GM18505 (cell line): ENCODE results near the gene ANKRD17.

ENCODE experiments used
- ATAC-seq: cut with Tn5 transposase; IDR thresholded peaks from one replicate; pipeline ENCODE4 v1.9.1; 2021; ENCODE audit not compliant: unreplicated experiment
- POLR2A ChIP-seq: IDR thresholded peaks from 4 replicates; pipeline ENCODE4 v1.6.1; 2011; ENCODE audit warnings: borderline replicate concordance; ENCODE audit not compliant: insufficient read depth, insufficient read length; ENCODE audit errors: extremely low read depth

ANKRD17 gene

DNA sequence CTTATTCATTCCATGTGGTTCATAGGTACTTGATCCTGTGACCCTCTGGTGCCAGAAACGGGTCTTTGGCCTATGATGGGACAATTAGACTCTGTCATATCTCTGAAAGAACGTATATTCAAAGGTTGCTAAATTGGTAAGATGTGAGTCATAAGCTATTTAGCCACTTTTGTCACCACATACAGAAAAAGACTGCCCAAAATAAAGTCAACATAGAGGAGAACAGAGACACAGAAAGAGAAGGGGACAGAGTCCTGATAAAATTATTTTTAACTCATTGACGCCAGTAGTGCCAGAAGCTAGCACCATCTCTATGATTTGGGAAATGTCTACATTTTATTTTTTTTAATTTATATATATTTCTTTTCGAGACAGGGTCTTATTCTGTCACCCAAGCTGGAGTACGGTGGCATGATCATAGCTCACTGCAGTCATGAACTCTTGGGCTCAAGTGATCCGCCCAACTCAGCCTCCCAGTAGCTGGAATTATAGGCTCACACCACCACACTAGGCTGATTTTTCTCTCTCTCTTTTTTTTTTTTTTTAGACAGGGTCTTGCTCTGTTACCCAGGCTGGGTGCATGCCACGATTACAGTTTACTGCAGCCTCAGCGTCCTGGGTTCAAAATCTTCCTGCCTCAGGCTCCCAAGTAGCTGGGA lies 96.9 kb downstream of the ANKRD17 start:
- ATAC-seq = no peak

DNA sequence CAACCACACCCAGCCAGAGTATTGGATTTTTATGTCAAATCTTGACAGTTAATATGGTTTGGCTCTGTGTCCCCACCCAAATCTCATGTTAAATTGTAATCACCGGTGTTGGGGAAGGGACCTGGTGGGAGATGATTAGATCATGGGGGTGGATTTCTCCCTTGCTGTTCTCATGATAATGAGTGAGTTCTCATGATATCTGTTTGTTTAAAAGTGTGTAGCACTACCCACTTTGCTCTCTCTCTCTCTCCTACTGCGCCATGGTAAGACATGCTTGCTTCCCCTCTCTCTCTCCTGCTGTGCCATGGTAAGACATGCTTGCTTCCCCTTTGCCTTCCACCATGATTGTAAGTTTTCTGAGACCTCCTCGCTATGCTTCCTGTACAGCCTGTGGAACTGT lies 102.2 kb downstream of the ANKRD17 start:
- no peak for ATAC-seq
- no peak for TF ChIP-seq POLR2A

More for the DNA sequence above, 96.9 kb downstream of the ANKRD17 start:
- TF ChIP-seq POLR2A = no peak

DNA sequence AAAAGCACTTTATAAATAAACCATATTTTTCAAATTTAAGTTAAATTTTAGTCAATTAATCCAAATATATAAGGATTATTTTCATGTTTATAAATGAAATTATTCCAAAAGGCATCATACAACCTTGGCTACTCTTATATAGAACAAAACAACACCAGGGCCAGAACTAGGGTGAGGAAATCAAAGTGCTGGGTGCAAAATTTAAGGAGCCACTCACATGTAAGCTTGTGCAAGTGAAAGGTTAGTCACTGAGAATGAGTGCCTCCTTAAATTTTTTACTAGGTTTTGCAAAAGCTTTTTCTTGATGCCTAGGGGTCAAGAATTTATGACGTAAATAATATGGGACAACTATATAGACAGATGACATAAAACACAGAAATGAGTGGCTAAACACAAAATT lies 105.7 kb downstream of the ANKRD17 start:
- TF ChIP-seq POLR2A = no peak
- ATAC-seq = no peak

DNA sequence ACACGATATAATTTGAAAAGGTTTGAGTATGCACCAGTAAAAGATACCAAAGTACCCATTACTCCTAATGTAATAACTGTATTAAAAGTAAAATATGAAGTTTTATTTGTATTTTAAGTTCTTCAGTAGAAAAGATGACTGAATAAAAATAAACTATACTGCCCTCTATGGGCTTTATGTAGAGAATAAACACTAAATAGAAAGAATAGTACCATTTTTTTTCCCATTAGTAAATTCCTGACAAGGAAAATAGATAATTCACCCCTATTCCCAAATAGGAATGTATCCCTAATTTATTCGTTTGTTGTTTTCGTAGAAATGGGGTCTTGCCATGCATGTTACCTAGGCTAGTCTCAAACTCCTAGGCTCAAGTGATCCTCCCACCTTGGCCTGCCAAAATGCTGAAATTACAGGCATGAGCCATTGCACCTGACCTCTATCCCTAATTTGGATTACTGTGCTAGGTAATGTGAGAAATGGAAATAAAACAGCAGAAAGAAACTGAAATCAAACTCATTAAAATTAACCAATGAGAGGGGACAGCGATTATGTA lies 115.5 kb downstream of the ANKRD17 start:
- ATAC-seq = no peak
- no peak for TF ChIP-seq POLR2A

DNA sequence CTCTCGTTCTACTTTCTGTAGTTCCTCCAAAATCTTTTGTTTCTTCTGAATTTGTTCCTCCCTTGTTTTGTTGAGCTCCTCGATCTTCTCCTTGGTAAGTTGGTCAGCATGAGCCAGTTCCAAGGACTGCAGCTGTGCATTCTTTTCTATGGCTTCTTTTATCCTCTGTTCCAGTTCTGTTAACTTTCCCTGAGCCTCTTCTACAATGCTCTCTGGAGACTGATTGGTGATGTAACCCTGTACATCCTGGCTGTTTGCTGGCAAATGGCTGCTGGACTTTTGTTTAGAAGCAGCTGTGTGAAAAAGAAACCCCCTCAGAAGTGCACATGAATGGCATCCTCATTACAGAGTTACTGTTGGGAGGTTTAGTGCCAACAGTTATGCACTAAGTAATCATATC lies 118.6 kb downstream of the ANKRD17 start:
- ATAC-seq = no peak
- TF ChIP-seq POLR2A = no peak

DNA sequence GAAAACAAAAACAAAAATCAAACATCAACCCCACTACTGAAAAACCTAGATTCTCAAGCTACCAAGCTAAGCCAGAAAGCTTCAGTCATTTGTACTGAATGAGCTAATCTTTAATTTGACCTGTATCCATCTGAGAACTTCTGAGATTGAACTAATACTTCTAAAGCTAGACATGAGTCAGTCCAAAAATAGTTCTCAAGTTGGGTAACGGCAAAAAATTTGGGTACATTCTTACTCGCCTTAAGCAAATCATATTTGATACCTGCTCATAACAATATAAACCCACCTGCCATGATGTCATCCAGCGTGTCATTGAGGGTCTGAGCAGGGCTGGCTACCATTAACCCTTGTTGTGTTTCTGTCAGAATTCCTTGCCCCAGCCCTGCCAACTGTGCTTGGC lies 119.4 kb downstream of the ANKRD17 start:
- no peak for ATAC-seq
- no peak for TF ChIP-seq POLR2A

DNA sequence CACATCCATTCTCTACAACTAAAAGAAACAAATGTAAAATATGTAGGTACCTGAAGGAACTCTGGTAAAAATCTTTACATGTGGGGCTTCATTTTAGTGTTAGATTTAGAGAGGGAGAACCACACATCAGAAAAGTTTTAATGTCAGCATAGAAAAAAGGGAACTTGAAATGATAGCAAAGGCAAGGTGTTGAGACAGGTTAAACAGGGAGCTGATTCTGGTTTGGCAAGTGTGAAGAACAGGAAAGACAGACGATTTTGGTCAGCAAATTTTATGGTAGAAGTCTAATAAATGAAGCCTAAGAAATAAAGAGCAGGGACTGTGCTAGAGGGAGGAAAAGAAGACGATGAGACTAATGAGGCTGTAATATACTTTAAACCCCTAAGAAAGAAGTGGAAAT lies 121.5 kb downstream of the ANKRD17 start:
- no peak for ATAC-seq
- no peak for TF ChIP-seq POLR2A

DNA sequence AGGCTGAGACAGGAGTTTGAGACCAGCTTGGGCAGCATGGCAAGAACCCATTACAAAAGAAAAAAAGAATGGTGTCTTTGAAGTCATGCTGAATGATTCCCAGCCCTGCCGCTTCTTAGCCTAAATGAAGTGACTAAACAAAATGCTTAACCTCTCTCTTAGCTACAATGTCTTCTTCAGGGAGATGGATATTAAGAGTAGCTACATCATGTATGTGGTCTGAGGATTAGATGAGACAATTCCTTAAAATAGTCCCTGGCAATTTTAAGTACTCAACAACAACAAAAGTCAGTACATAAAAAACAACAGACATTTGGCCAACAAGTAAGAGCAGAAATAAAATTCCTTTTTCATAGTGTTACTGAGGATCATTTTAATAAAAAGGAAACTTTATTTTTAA lies 124.8 kb downstream of the ANKRD17 start:
- no peak for ATAC-seq
- no peak for TF ChIP-seq POLR2A

DNA sequence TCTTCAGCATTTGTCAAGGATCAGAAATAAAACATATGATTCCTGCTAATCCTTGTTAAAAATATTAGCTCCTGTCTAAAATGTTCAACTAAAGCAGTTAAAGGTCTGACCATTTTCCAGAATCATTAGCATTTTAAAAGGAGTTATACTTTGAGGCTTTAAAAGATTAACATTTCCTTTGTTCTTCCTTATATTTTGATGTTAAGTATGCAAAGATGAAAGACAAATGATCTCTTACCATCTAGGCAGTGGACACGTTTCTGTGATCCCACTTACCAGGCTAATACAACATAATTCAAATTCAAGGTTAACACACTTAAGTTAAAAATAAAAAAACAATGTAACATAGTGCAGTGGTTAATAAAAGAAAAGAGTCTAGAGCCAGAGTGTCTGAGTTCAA lies 127.3 kb downstream of the ANKRD17 start:
- ATAC-seq = no peak
- TF ChIP-seq POLR2A = no peak

DNA sequence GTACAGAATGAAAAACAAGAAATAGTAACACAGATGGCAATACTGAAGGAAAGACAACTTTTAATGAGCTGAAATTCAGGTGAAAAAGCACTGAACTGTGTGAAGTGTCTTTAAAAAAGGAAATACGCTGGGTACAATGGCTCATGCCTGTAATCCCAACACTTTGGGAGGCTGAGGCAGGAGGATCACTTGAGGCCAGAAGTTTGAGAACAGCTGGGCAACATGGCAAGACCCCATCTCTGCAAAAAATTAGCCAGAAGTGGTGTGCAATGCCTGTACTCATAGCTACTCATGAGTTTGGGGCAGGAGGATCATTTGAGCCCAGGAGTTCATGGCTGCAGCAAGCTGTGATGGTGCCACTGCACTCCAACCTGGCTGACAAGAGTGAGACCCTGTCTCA lies 129.3 kb downstream of the ANKRD17 start:
- no peak for ATAC-seq
- no peak for TF ChIP-seq POLR2A

DNA sequence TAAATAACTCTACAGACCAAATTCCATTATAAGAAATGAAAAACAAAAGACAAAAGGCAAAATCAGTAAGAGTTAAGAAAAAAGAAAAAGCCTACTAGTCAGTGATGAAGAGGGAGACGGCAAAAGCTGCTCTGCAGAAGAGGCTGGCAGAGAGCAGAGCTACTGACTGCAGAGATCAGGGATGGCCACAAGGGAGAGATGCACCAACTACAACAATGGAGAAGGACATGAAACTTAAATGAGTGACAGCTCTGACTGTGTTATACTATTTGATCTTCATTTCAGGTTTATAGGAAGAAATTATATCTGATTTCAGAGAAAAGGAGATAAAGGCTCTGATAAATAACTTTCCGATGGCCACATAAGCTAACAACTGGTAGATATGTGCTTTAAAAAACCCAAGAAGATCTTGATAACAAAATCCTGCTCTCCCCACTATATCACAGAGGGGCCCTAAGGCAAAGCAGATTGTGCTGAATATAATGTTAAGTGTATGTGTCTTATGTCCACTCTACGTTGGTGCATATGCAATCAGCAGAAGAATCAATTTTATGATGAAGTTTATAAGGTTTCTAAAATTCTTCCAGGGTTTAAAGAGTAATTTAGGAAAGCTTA lies 130.7 kb downstream of the ANKRD17 start:
- ATAC-seq = peak; percentile 65
- no peak for TF ChIP-seq POLR2A

DNA sequence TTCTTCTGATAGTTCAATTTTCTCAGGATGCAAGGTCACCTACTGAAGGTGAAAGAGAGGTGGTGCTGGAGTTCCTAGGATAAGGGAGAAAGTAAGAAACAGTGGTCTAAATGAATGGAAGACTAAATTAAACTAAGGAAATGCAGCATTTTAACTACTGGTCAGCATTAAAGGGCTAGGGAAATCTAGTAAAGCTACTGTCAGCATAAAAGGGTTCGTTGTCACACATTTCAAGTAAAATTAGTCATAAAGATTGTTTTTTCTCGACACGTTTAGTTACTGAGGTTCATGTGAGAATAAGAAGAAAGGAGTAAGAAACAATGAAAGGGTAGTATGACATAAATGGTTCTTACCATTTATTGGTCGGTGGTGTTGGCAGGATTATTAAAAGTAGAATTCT lies 149.1 kb downstream of the ANKRD17 start:
- ATAC-seq = no peak
- TF ChIP-seq POLR2A = no peak

DNA sequence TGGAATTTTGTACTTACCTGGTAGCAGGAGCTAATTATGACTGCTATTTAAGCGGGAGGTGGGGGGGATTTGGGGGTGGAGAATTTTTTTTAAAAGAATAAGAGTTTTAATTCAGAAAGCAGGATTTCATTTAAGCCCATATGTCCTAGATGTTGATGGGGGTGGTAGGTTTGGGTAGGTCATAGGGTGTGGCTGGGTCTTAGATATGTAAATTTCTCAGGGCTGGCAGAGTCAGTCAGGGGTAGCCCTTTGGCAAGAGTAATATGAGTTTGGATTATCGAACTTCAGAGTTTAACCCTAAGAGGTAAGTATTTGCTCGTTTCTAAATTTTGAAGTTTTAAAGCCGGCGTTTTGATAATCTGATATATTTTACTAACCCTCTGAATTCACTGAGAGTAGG lies 153.9 kb downstream of the ANKRD17 start:
- ATAC-seq = no peak
- TF ChIP-seq POLR2A = no peak

DNA sequence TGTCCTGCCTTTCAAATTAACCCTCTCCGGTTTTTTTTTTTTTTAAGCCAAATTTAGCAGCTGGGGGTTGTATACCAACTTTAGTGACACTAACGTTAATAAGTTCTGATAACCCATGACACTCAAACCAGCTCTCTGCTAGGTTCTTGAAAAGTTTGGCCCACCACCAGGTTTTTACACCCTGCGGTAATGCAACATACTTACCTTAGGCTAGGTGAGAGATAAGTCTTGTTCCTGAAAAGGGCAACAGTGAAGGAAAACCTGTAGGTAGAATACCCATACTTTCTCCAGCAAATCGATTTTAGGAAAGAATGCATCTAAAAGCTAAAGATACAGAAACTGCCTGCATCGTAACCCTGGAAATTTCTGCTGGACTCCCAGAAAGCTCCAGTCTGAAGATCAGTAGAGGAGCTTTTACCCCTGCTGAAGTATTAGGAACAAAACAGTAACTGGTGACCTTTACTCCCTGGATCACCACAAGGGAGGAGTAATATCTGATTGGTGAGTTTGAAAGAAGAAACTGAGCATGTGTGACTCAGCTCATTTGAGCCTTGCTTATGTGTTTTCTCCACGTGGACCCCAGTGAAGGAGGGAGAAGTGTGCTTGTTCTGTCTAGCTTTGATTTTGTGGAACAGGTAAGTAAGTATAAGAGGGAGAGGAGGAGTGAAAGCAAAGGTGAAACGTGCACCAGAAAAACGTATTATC lies 154.6 kb downstream of the ANKRD17 start:
- no peak for ATAC-seq
- TF ChIP-seq POLR2A = no peak
